DND-41 (cell line): ENCODE measurements around the gene RSBN1L.
A peak's percentile ranks its signal among the peaks of the same experiment; 100 is the strongest.

ENCODE experiments used
- ATAC-seq: fragments of 200-7000 bp; cut with Tn5 transposase; 3 replicates; pipeline ENCODE4 v1.9.1; 2021; ENCODE audit warnings: low read depth; ENCODE audit not compliant: insufficient read depth
- DNase-seq: peaks from one replicate; pipeline ENCODE4 v3.0.0-alpha.2; 2020
- H2AFZ ChIP-seq: 2 replicates; pipeline ENCODE4 v1.6.0; 2012; ENCODE audit warnings: low read depth, low read length
- H3K27ac ChIP-seq: 2 replicates; pipeline ENCODE4 v1.5.1; 2012; ENCODE audit warnings: low read length, inconsistent platforms
- H3K27me3 ChIP-seq: fragments of 200-600 bp; sonication (generic); 2 replicates; pipeline ENCODE4 v1.6.0; 2012; ENCODE audit warnings: low read length, mild to moderate bottlenecking, inconsistent platforms; ENCODE audit not compliant: insufficient read depth, poor library complexity
- H3K36me3 ChIP-seq: 2 replicates; pipeline ENCODE4 v1.5.1; 2012; ENCODE audit warnings: low read length, inconsistent platforms; ENCODE audit not compliant: insufficient read depth
- H3K4me1 ChIP-seq: 2 replicates; pipeline ENCODE4 v1.5.1; 2012; ENCODE audit warnings: mild to moderate bottlenecking, low read length; ENCODE audit not compliant: insufficient read depth
- H3K4me2 ChIP-seq: 2 replicates; pipeline ENCODE4 v1.6.0; 2012; ENCODE audit warnings: mild to moderate bottlenecking, moderate library complexity, low read length, inconsistent platforms; ENCODE audit not compliant: insufficient read depth
- H3K4me3 ChIP-seq, 2 experiments: fragments of 200-600 bp in 1 of 2; shearing (Covaris generic) in 1 of 2; 2 replicates each; pipeline ENCODE4 v1.5.1; 2012 to 2016; ENCODE audit warnings: inconsistent platforms in 2 of 2, low read length in 2 of 2, mild to moderate bottlenecking in 2 of 2, low read depth in 1 of 2, moderate library complexity in 1 of 2
- H3K79me2 ChIP-seq: 2 replicates; pipeline ENCODE4 v1.6.0; 2012; ENCODE audit warnings: low read length, inconsistent platforms; ENCODE audit not compliant: insufficient read depth
- H3K9ac ChIP-seq: 2 replicates; pipeline ENCODE4 v1.6.0; 2012; ENCODE audit warnings: low read depth, mild to moderate bottlenecking, inconsistent platforms, low read length, moderate library complexity
- H3K9me3 ChIP-seq: 2 replicates; pipeline ENCODE4 v1.5.1; 2012; ENCODE audit warnings: low read length, moderate library complexity, mild to moderate bottlenecking, inconsistent platforms; ENCODE audit not compliant: insufficient read depth, severe bottlenecking
- H4K20me1 ChIP-seq: 2 replicates; pipeline ENCODE4 v1.6.0; 2012; ENCODE audit warnings: low read length; ENCODE audit not compliant: insufficient read depth
- CTCF ChIP-seq: IDR thresholded peaks from 2 replicates; pipeline ENCODE4 v1.5.1; 2012; ENCODE audit warnings: borderline replicate concordance, low read length, moderate library complexity, mild to moderate bottlenecking; ENCODE audit not compliant: poor library complexity, severe bottlenecking; ENCODE audit errors: extremely low read depth
- EZH2 ChIP-seq: IDR thresholded peaks from 3 replicates; pipeline ENCODE4 v1.6.1; 2012; ENCODE audit warnings: borderline replicate concordance, low read depth, mild to moderate bottlenecking, moderate library complexity, low read length, inconsistent platforms; ENCODE audit not compliant: severe bottlenecking

RSBN1L gene

GRCh38 chr7:77743518-77743917 lies 47.3 kb downstream of the RSBN1L start:
- DNase-seq (no peak), ATAC-seq (no peak)
- Histone ChIP-seq H3K4me3 (no peak overlapping the region), H3K79me2 (peaks cover 78% of the 10 kb centered on the region), H3K27me3 (no peaks in the 10 kb centered on the region), H3K27ac (no peak overlapping the region), H3K4me1 (no peaks in the 10 kb centered on the region), H3K4me2 (no peak overlapping the region), H3K9ac (no peak overlapping the region), H2AFZ (no peak overlapping the region), H3K9me3 (no peaks in the 10 kb centered on the region), H4K20me1 (peaks cover 15% of the 10 kb centered on the region; the same call in 1 of the 2 replicates), H3K36me3 (peaks cover 52% of the 10 kb centered on the region)
- no peak for TF ChIP-seq CTCF
- TF ChIP-seq EZH2: no peak

GRCh38 chr7:77745746-77746145 lies 49.5 kb downstream of the RSBN1L start:
- H3K79me2 ChIP-seq: peaks cover 78% of the 10 kb centered on the region

GRCh38 chr7:77746164-77746823 lies 50.0 kb downstream of the RSBN1L start:
- H3K4me1 ChIP-seq: no peaks in the 10 kb centered on the region
- H3K9me3 ChIP-seq: no peaks in the 10 kb centered on the region
- H3K36me3 ChIP-seq: peaks cover 68% of the 10 kb centered on the region
- ATAC-seq: no peak
- peaks cover 17% of the 10 kb centered on the region; the same call in 1 of the 2 replicates for H4K20me1 ChIP-seq
- H3K9ac ChIP-seq: no peak overlapping the region
- H3K79me2 ChIP-seq: peaks cover 82% of the 10 kb centered on the region
- DNase-seq: no peak
- no peak for TF ChIP-seq CTCF
- no peak for TF ChIP-seq EZH2
- H3K4me2 ChIP-seq: no peak overlapping the region
- 0 out of 2 replicates have a peak overlapping the region, but pooled peaks have one; percentile 3 for H3K27ac ChIP-seq
- no peak overlapping the region for H3K4me3 ChIP-seq
- H2AFZ ChIP-seq: no peak overlapping the region
- no peaks in the 10 kb centered on the region for H3K27me3 ChIP-seq

More at GRCh38 chr7:77745746-77746145, 49.5 kb downstream of the RSBN1L start:
- no peaks in the 10 kb centered on the region for H3K4me1 ChIP-seq
- H4K20me1 ChIP-seq: peaks cover 17% of the 10 kb centered on the region; the same call in 1 of the 2 replicates
- no peak overlapping the region for H2AFZ ChIP-seq
- H3K9ac ChIP-seq: no peak overlapping the region
- no peak for TF ChIP-seq CTCF
- TF ChIP-seq EZH2: no peak
- H3K4me2 ChIP-seq: no peak overlapping the region
- no peak overlapping the region for H3K27ac ChIP-seq
- H3K27me3 ChIP-seq: no peaks in the 10 kb centered on the region
- H3K9me3 ChIP-seq: no peaks in the 10 kb centered on the region
- no peak for DNase-seq
- H3K4me3 ChIP-seq: no peak overlapping the region
- H3K36me3 ChIP-seq: peaks cover 63% of the 10 kb centered on the region
- ATAC-seq: no peak

GRCh38 chr7:77746824-77747165 lies 50.5 kb downstream of the RSBN1L start:
- Histone ChIP-seq H3K9ac (no peak overlapping the region), H3K79me2 (peaks cover 84% of the 10 kb centered on the region), H3K36me3 (peaks cover 71% of the 10 kb centered on the region), H3K4me3 (no peak overlapping the region), H3K27ac (0 out of 2 replicates have a peak overlapping the region, but pooled peaks have one; percentile 3), H4K20me1 (peaks cover 17% of the 10 kb centered on the region; the same call in 1 of the 2 replicates), H3K4me2 (no peak overlapping the region), H2AFZ (no peak overlapping the region), H3K4me1 (peaks cover 4% of the 10 kb centered on the region; the same call in 1 of the 2 replicates), H3K27me3 (no peaks in the 10 kb centered on the region), H3K9me3 (no peaks in the 10 kb centered on the region)
- DNase-seq (no peak), ATAC-seq (no peak)
- TF ChIP-seq EZH2: no peak
- TF ChIP-seq CTCF: no peak
